Posterior vena cava (tissue), 2 donors: ENCODE data around the gene CDC42EP5. TPM values are rescaled to one million over a fixed set of nuclear protein-coding genes. Genes with fewer than 3 reads are reported as not detected.
"Not testable (repeated sequence)": the region's sequence is repeated elsewhere in the genome, so short reads cannot be mapped to it uniquely, and the experiment has no call there.

Experiments used
- DNase-seq: peaks from one replicate; pipeline ENCODE4 v3.0.0-alpha.2; 2020; ENCODE audit warnings: low spot score
- intact Hi-C, 2 donors: fragments of 100-400 bp; cut with DNase I; formaldehyde crosslinking; loops; one replicate each; pipeline versions ENCODE4 v1.14.1 to v1.14.2; 2022 to 2023
- total RNA-seq, 2 donors: library from RNA; stranded (reverse); fragmentation: NEBNext Ultra II Directional; extraction: Animal tissue kit (Norgen Biotek cat#: 25700); gene quantifications; one replicate each; pipeline ENCODE4 v1.2.1, GENCODE V29; 2021
- donor health status: DM: yes; HTN: yes; CAD: no.
- donor health status: DM: yes; HTN: yes; CAD: no.

Gene CDC42EP5
- total RNA-seq, 2 donors from 2014 or later: 24.8 to 25.7 TPM

DNA sequence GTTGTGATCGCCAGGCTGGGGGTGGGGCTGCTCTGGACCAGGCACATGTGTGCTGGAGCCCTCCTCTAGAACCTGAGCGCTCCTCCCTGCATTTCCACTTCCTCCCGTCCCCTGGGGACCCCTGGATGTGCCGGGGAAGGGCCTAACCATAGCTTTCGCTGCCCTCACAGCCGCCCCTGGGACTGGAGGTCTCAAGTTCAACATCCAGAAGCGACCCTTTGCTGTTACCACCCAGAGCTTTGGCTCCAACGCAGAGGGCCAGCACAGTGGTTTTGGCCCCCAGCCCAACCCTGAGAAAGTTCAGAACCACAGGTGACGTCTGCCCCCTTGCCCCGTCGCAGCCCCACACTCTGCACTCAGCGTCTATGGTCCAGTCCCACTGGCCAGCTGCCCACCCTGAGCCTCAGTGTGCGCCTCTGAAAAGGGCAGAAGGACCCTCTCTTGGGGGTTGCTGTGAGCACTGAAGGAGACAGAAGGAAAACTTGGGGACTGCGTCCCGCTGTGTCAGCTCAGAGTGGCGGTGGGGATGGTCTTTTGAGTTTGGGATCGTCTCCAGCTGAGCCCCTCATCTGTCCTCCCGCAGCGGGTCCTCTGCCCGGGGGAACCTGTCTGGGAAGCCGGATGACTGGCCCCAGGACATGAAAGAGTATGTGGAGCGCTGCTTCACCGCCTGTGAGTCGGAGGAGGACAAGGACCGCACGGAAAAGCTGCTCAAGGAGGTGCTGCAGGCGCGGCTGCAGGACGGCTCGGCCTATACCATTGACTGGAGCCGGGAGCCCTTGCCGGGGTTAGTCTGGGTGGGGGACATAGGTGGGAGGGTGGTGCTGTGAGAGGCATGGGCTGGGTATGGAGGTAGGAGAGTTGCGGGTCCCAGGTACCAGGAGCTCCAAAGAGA is 18.1 kb downstream of the CDC42EP5 start:
- intact Hi-C loops: loop anchor here in 1 of 2 donors (10.0 kb wide), 1 partner anchor 280 kb away; the partner anchor contains the start of gene TMC4
- peak; percentile 57 for DNase-seq

DNA sequence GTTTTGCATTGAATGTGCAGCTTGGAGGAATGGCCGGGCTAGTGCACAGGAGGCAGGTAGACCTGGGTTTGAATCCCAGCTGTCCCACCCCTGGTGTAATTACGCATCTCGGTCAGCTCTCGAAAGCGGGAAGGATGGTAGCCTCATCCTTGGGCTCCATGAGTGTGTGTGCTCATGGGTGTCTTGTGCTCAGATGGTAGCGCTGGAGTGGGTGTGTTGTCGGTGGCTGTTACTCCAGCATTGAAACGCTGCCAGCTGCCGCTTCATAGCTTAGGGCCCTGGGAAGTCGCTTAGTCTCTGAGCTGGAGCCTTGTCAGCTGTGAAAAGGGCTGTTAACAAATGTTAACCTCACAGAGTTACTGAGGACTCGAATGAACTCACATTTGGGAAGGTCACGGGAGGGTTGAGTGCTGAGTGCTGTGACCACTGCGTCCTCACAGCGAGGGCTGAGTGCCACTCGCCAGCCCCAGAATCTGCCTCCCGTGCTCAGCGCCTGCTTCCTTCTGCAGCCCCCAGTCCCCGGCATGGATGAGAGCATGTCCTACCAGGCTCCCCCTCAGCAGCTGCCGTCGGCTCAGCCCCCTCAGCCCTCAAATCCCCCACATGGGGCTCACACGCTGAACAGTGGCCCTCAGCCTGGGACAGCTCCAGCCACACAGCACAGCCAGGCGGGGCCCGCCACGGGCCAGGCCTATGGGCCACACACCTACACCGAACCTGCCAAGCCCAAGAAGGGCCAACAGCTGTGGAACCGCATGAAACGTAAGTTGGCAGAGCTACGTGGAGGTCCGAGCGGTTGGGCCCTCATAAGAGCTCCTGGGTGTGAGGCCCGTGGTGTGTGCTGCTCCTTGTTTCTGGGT is 18.9 kb downstream of the CDC42EP5 start:
- intact Hi-C loops: loop anchor here in 1 of 2 donors (10.0 kb wide), 1 partner anchor 279 kb away; the partner anchor contains the start of gene TMC4
- DNase-seq: no peak

DNA sequence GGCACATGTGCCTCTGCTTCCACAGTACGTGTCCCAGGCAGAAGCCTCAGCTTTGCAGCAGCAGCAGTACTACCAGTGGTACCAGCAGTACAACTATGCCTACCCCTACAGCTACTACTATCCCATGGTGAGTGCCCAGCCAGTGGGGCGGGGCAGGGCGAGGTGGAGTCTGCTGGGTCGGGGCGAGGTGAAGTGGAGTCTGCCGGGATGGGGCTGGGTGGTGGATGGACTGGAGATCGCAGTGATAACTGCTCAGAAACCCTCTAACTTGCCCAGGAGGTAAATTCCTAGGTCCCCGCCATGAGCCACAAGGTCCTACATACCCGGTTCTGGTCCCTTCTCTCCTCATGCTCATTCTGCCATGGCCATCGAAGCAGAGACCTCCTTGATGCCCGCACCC is 20.5 kb downstream of the CDC42EP5 start:
- intact Hi-C loops: loop anchor here in 1 of 2 donors (10.0 kb wide), 1 partner anchor 278 kb away; the partner anchor contains the start of gene TMC4
- DNase-seq: no peak

DNA sequence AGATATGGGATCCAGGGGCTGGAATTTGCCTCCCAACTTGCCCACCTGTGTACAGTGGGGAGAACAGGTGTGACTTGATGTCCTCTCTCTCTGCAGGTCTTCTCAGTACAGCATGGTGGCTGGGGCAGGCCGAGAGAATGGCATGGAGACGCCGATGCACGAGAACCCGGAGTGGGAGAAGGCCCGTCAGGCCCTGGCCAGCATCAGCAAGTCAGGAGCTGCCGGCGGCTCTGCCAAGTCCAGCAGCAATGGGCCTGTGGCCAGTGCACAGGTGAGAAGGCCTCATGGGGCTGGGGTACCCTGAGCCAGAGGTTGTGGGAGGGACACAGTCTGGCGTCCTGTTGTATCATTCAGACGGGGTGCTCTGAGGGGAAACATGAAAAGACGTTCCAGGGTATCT is 21.1 kb downstream of the CDC42EP5 start:
- no peak for DNase-seq
- intact Hi-C loops: loop anchor here in 1 of 2 donors (10.0 kb wide), 1 partner anchor 277 kb away; the partner anchor contains the start of gene TMC4

DNA sequence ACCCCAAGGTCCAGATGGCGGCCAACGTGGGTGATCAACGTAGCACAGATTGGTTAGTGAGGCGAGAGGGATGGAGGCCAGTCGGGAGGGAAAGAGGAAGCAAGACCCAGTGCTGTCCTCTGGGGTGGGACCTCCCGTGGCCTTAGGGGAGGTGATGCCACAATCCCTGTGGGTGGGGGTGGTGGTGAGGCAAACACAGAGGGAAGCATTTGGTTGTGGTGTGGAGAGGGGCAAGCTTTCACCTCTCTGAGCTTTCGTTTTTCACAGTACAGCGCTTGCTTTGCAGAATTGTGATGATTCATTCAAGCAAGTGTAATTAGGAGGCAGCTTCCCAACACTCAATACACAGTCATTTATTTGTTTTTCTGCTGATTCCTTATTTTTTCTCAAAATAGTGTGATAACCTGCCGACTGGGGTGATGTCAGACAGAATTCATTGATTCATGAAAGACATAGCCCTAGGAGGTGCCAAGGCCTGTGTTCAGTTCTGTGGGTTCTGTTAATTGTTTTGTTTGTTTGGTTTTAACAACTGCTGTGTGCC is 21.7 kb downstream of the CDC42EP5 start:
- DNase-seq: no peak

DNA sequence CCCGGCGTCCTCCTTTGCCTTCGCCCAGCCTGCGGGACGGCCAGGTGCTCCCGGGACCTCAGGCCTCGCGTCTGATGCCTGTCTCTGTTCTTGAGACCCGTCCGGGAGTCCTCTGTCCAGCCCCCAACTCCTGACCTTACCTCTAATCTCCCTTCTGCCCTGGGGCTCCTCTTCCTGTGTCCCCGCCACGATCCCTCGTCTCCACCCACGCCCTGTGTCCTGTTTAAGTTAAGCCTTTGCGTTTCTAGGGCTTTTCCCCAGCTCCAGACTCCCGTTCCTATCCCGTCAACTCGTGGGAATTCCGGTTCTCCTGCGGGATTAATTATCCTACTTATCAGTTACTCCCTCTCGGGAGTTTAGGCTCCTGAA is 23.4 kb downstream of the CDC42EP5 start:
- no peak for DNase-seq
- intact Hi-C loops: loop anchor here in 1 of 2 donors (10.0 kb wide), 1 partner anchor 275 kb away; the partner anchor contains the start of gene TMC4

More for the DNA sequence above, 21.7 kb downstream of the CDC42EP5 start:
- intact Hi-C loops: loop anchor here in 1 of 2 donors (10.0 kb wide), 1 partner anchor 277 kb away; the partner anchor contains the start of gene TMC4

DNA sequence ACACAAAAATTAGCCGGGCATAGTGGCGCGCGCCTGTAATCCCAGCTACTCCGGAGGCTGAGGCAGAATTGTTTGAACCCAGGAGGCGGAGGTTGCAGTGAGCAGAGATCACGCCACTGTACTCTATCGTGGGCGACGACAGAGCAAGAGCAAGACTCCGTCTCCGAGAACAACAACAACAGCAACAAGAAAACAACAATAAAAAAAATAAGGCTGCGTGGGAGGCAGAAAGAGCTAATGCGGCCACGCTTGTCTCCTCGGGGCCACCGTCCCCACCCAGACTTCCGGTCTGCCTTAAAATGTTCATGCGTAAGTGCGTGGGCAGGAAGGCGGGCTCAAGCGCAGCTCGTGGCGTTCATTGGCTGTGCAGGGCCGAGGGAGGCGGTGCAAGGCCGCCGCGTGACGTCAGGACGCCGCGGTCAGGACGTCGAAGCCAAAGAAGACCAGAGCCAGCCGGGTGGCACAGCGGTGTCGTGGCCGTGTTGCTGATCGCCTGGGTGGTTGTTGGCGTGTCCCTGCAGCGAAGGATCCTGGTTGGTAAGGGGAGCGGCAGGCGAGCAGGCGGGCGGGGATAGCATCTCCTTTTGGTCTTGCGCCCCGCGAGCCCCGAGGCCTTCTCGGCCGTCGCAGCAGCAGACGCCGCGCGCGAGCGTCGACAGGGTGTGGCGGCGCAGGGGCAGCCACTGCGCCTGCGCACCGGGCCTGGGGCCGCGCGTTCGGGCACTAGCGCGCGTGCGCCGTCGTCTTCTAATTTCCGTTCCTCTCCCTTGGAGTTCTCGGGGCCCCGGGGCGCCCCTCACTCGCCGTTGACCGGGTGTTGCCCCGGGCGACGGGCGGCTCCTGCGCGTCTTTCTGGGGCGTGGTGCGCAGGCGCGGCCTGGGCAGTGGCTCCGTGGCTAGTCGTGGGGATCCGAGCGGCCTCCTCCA is 24.1 kb downstream of the CDC42EP5 start, which contains the start of gene LENG8:
TSS of gene LENG8 (plus strand) at position 426 of the 927 bp plus-strand sequence. CDS start 2,146 bp downstream, outside the sequence.
- intact Hi-C loops: no loop called here
- peak; percentile 100 for DNase-seq

DNA sequence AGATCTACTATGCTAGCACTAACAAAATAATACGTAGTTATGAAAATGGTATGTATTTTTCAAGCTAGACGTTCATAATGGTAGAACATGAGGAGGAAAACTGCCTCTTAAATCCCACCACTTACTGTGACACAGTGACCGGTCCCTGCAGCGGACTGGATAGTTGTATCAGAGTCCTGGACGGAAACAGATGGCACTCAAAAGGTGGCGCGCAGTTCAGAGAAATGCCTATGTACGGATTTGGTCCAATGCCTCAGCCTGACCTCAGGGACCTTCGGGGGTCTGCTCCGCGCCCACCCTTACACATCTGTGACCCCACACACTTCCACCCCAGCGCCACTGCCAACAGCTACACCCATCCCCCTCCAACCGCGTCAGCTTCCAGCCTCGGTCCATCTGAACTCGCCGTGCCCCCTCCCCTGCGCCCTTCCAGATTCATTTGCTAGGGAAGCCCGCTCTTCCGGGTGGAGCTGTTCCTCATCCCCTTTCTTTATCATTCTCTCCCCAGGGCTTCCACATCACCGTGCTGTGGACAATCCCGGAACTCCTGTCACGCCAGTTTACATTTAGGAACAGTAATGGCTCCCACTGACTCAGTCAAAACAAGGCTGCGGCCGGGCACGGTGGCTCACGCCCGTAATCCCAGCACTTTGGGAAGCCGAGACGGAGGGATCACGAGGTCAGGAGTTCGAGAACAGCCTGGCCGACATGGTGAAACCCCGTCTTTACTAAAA is 24.9 kb downstream of the CDC42EP5 start:
- no peak for DNase-seq
- intact Hi-C loops: no loop called here

DNA sequence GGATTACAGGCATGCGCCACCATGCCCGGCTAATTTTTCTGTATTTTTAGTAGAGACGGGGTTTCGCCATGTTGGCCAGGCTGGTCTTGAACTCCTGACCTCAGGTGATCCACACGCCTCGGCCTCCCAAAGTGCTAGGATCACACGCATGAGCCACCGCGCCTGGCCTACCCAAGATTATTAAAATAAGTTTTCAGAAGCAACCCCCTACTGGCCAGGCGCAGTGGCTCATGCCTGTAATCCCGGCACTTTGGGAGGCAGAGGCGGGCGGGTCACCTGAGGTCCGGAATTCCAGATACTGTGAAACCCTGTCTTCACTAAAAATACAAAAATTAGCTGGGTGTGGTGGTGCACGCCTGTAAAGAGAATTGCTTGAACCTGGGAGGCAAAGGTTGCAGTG is 26.7 kb downstream of the CDC42EP5 start:
- DNase-seq, intact Hi-C loops: not testable (repeated sequence)

DNA sequence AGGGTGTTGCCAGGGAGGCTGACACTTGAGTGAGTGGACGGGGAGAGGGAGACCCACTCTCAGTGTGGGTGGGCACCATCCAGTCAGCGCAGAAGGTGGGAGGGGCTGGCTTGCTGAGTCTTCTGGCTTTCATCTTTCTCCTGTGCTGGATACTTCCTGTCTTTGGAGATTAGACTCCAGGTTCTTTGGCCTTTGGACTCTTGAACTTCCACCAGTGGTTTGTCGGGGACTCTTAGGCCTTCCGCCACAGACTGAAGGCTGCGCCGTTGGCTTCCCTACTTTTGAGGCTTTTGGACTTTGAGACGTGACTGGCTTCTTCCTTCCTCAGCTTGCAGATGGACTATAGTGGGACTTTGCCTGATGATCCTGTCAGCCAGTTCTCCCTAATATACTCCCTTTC is 28.4 kb downstream of the CDC42EP5 start:
- DNase-seq: no peak
- intact Hi-C loops: no loop called here

DNA sequence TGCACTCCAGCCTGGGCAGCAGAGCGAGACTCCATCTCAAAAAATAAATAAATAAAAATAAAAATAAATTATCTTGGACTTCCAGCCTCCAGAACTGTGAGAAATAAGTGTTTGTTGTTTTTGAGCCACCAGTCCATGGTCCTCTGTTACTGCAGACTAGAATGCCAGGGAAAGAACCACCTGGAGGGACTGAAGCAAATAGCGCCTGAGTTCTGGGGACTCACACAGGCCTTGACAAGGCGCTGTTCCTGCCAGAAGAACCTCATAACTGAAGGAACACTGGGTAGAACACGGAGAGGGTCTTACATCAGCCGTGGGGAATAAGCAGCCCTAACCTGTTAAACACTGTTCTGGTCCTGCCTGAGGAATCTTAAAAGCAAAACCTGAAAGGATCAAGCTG is 32.5 kb downstream of the CDC42EP5 start:
- no peak for DNase-seq
- intact Hi-C loops: no loop called here

DNA sequence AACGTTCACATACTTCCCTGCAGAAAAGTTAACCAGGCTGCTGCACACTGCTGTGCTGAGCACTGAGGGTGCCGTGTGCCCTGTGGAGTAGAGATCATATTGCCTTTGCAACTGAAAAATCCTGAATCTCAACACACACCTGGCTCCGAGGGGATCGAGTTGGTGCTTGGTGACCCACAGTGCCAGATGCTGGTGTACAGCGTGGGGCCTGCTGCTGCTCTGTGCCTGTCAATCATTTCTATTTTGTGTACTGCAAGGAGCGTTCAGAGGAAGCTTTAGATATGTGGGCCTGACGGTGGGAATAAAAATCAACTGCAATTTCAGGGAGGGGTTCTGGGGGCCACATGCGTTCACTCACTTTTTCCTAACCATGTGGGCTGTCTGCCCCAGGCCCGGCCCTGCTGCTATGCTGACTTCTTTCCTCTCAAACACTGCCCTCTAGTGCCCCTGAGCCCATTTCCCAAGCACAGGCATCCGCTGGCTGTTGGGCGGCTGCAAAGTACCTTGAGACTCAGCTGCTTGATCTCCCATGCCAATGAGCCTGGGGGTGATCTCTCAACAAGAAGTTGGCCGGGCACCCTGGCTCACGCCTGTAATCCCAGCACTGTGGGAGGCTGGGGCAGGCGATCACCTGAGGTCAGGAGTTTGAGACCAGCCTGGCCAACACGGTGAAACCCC is 33.8 kb downstream of the CDC42EP5 start:
- intact Hi-C loops: no loop called here
- DNase-seq: no peak

DNA sequence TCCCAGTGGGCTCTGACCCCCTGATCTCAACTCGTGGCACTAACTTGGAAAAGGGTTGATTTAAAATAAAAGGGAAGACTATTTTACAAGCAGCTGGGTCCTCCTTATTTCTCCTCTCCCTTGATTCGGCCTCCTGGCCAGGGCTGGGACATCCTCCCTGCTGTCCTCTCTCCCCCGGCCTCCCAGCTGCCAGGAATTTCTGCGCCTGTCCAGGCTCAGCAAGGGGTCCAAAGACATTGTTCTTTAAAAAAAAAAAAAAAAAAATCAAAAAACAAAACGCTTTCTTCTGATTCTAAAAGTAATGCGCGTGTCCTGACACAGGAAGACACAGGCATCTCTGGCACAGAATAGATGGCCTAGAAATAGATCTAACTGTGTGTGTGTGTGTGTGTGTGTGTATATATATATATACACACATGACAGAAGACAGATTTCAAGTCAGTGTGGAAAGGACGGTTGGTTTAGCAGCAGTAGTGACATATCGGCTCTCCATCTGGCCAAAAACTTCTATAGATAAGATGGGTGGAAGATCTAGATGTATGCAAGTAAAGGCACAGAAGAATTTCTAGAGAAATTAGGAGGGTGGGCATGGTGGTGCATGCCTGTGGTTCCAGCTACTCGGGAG is 36.4 kb downstream of the CDC42EP5 start:
- intact Hi-C loops: no loop called here
- DNase-seq: no peak

DNA sequence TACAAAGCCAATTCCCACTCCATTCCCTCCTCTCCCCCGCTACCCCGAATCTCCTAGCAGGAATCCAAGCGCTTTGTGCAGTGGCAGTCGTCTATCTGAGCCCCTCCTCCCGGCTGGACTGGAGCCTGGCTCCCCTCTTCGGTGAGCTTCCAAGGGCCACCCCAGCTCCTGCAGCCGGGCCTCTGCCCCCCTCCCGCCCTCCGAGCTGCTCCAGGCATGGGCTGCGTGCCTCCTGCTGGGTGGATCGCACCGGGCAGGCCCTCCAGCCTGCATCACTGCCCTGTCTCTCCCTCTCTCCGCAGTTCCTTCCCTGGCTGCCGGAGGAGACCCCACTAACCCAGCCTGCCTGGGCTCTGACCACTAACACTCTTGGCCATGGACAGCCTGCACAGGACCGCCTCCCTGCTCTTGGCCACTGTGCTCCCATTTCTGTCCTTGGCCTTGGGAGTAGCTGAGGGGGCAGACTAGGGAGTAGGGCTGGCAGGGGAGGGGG is 37.0 kb downstream of the CDC42EP5 start:
- no peak for DNase-seq
- intact Hi-C loops: no loop called here

DNA sequence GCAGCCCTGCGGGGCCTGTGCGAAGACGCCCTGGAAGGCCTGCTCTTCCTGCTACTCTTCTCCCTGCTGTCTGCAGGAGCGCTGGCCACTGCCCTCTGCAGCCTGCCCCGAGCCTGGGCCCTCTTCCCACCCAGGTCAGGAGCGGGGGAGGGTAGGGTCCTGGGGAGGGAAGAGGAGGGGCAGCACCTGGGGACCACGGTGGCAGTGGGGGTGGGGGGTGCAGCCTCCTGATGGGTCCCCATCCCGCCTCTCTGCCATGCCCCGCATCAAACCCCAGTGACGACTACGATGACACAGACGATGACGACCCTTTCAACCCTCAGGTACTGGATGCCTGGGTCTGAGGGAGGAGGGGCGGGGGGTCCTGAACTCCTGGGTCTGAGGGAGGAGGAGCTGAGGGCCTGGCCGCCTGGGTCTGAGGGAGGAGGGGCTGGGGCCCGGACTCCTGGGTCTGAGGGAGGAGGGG is 37.5 kb downstream of the CDC42EP5 start:
- DNase-seq: no peak
- intact Hi-C loops: no loop called here

DNA sequence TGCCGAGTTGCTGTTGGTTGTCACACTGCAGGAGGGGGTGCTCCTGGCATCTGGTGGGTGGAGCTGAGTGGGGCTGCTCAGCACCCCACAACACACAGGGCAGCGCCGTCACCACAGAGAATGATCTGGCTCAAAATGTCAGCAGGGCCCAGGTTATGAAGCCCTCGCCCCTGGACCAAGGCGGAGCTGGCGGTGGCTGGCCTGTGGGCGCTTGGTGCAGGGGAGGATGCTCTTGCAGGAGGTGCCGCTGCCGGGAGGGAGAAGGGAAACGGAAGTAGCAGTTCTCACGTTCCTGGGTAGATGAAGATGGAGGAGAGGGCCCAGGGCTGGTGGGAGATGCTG is 38.3 kb downstream of the CDC42EP5 start:
- intact Hi-C loops: loop anchor here in 1 of 2 donors (5.0 kb wide), 1 partner anchor 1348 kb away; no protein-coding TSS in a partner anchor

More for the DNA sequence above, 38.3 kb downstream of the CDC42EP5 start:
- no peak for DNase-seq
